Endothelial cell of umbilical vein (primary cell): Measurements from ENCODE around the gene ZNF611. TPM values are rescaled to one million over a fixed set of nuclear protein-coding genes. Genes with fewer than 3 reads are reported as not detected.

Experiments used
- BruUV-seq: library from RNA; stranded (reverse); fragments of 400-500 nt; replicated peaks from 2 replicates; lab custom pipeline; 2021; lab: Mats Ljungman, UMichigan
- CTCF ChIA-PET: fragments of 300-600, 350-600 bp; sonication (Branson Sonifier 250); formaldehyde crosslinking; loops from one replicate; lab custom pipeline; 2021; ENCODE audit warnings: antibody characterized with exemption, inconsistent platforms; lab: Charles Lee
- POLR2A ChIA-PET: fragments of 300-600, 350-600 bp; sonication (Branson Sonifier 250); formaldehyde crosslinking; loops from one replicate; lab custom pipeline; 2021; ENCODE audit warnings: antibody characterized with exemption, inconsistent platforms; lab: Charles Lee
- DNase-seq: peaks from one replicate; pipeline ENCODE4 v3.0.0-alpha.2; 2011; ENCODE audit warnings: low read depth, low spot score
- FAIRE-seq: peaks from 2 replicates; lab custom pipeline; 2011; peaks lifted over from hg19 to GRCh38; lab: Jason Lieb, UNC
- H2AFZ ChIP-seq: 2 replicates; pipeline ENCODE4 v1.6.0; 2012; ENCODE audit warnings: low read depth, low read length, control low read depth, inconsistent platforms
- H3K27ac ChIP-seq: 2 replicates; pipeline ENCODE4 v1.5.1; 2011; ENCODE audit warnings: low read depth, mild to moderate bottlenecking, control low read depth, low read length, moderate library complexity; ENCODE audit not compliant: insufficient read depth
- H3K27me3 ChIP-seq, 2 experiments: 2 replicates each; pipeline versions ENCODE4 v1.6.0 to v1.6.1; 2011; ENCODE audit warnings: low read length in 2 of 2, mixed read lengths in 1 of 2; ENCODE audit not compliant: control insufficient read depth in 2 of 2, insufficient read depth in 2 of 2
- H3K36me3 ChIP-seq, 2 experiments: 2 replicates in 1 of 2; 3 replicates in 1 of 2; pipeline ENCODE4 v1.5.1; 2011; ENCODE audit warnings: low read length in 2 of 2, mild to moderate bottlenecking in 1 of 2, moderate library complexity in 1 of 2; ENCODE audit not compliant: control insufficient read depth in 2 of 2, insufficient read depth in 2 of 2; ENCODE audit errors: extremely low read depth in 1 of 2
- H3K4me1 ChIP-seq: 3 replicates; pipeline ENCODE4 v1.5.1; 2011; ENCODE audit warnings: mild to moderate bottlenecking, low read length; ENCODE audit not compliant: control insufficient read depth, insufficient read depth; ENCODE audit errors: extremely low read depth
- H3K4me2 ChIP-seq: 2 replicates; pipeline ENCODE4 v1.6.1; 2011; ENCODE audit warnings: low read length, control low read depth, mixed read lengths; ENCODE audit not compliant: insufficient read depth
- H3K4me3 ChIP-seq, 3 experiments: fragments of 200-600 bp in 1 of 3; sonication (generic), shearing (Covaris generic) in 1 of 3; replicated peaks in 1 of 3; 2 replicates each; pipeline ENCODE4 v1.5.1; 2011 to 2016; ENCODE audit warnings: control low read depth in 3 of 3, low read length in 3 of 3, mild to moderate bottlenecking in 2 of 3, inconsistent platforms in 1 of 3, low read depth in 1 of 3, moderate library complexity in 1 of 3; ENCODE audit not compliant: insufficient read depth in 1 of 3
- H3K79me2 ChIP-seq: 2 replicates; pipeline ENCODE4 v1.6.0; 2012; ENCODE audit warnings: low read length, inconsistent platforms; ENCODE audit not compliant: control insufficient read depth, insufficient read depth
- H3K9ac ChIP-seq: replicated peaks from 2 replicates; pipeline ENCODE3; 2011; ENCODE audit warnings: low read length, control low read depth; ENCODE audit not compliant: insufficient read depth; ENCODE audit errors: extremely low read depth
- H3K9me1 ChIP-seq: replicated peaks from 3 replicates; pipeline ENCODE4 v1.6.0; 2011; ENCODE audit warnings: mild to moderate bottlenecking, low read length; ENCODE audit not compliant: control insufficient read depth, insufficient read depth; ENCODE audit errors: extremely low read depth
- H3K9me3 ChIP-seq: replicated peaks from 2 replicates; pipeline ENCODE4 v1.5.1; 2012; ENCODE audit warnings: low read length, inconsistent platforms; ENCODE audit not compliant: control insufficient read depth, insufficient read depth
- H4K20me1 ChIP-seq: replicated peaks from 2 replicates; pipeline ENCODE3; 2011; ENCODE audit warnings: mild to moderate bottlenecking, low read length; ENCODE audit not compliant: control insufficient read depth, insufficient read depth; ENCODE audit errors: extremely low read depth
- EZH2 ChIP-seq: IDR thresholded peaks from 2 replicates; pipeline ENCODE4 v1.6.1; 2012; ENCODE audit warnings: borderline replicate concordance, low read depth, mild to moderate bottlenecking, moderate library complexity, low read length, inconsistent platforms; ENCODE audit not compliant: severe bottlenecking
- FOS ChIP-seq: IDR thresholded peaks from 2 replicates; pipeline ENCODE4 v1.6.1; 2011; ENCODE audit warnings: mild to moderate bottlenecking, low read length, moderate library complexity, borderline replicate concordance; ENCODE audit not compliant: insufficient read depth
- GATA2 ChIP-seq: IDR thresholded peaks from 2 replicates; pipeline ENCODE4 v1.7.0; 2011; ENCODE audit warnings: low read depth, mild to moderate bottlenecking, moderate library complexity, mixed read lengths, low read length; ENCODE audit not compliant: insufficient read length, insufficient read depth
- JUN ChIP-seq: IDR thresholded peaks from 2 replicates; pipeline ENCODE4 v1.6.1; 2011; ENCODE audit warnings: borderline replicate concordance, low read depth; ENCODE audit not compliant: insufficient read length, insufficient read depth
- MYC ChIP-seq: IDR thresholded peaks from one replicate; pipeline ENCODE4 v1.6.1; 2011; ENCODE audit warnings: mild to moderate bottlenecking, low read depth, low read length
- POLR2A ChIP-seq: IDR thresholded peaks from 2 replicates; pipeline ENCODE4 v1.6.1; 2012; ENCODE audit warnings: low read depth, mild to moderate bottlenecking, control low read depth, low read length
- POLR2AphosphoS5 ChIP-seq: IDR thresholded peaks from 2 replicates; pipeline ENCODE4 v1.6.1; 2012; ENCODE audit warnings: low read depth, mild to moderate bottlenecking, control low read depth, low read length, moderate library complexity; ENCODE audit not compliant: insufficient read depth
- dilution Hi-C: fragments of 300-500 bp; cut with MboI; formaldehyde crosslinking; loops from one replicate; pipeline ENCODE4 v1.15.0; 2019; ENCODE audit warnings: low sequenced_read_pairs; ENCODE audit not compliant: extremely low pct_ligation_motif_present
- intact Hi-C: fragments of 100-400 bp; cut with micrococcal nuclease; formaldehyde crosslinking; loops from one replicate; pipeline ENCODE4 v1.10.0; 2022
- polyA plus RNA-seq, 4 experiments: library from polyadenylated mRNA; depleted of rRNA in 3 of 4; stranded (reverse) in 3 of 4; unstranded in 1 of 4; fragments of >200 nt; gene quantifications; 2 replicates each; pipeline versions ENCODE4 v1.2.1 to v1.2.3, GENCODE V29; 2011 to 2012; ENCODE audit warnings: missing spikeins in 1 of 4
- total RNA-seq: library from RNA; stranded (reverse); gene quantifications from 2 replicates; pipeline ENCODE4 v1.2.3, GENCODE V29; 2021
- TF ChIP-seq, protein P1 (sequence below): IDR thresholded peaks from 2 replicates; pipeline ENCODE4 v1.6.1; 2011; ENCODE audit not compliant: insufficient read depth, insufficient read length
- TF ChIP-seq, protein P2 (sequence below), 2 donors: IDR thresholded peaks; 1 replicate in 1 of 2; 2 replicates in 1 of 2; pipeline ENCODE4 v1.5.1; 2011; ENCODE audit warnings: low read length in 2 of 2, mild to moderate bottlenecking in 2 of 2, moderate library complexity in 2 of 2, control low read depth in 1 of 2, inconsistent platforms in 1 of 2, low read depth in 1 of 2; ENCODE audit not compliant: insufficient read depth in 1 of 2; ENCODE audit errors: extremely low read depth in 1 of 2

ZNF611 gene
- total and polyA plus RNA-seq, 2 donors (not counting 3 experiments of a cell fraction or from before 2014, with no cell fraction given): 3.1 to 20.0 TPM

DNA sequence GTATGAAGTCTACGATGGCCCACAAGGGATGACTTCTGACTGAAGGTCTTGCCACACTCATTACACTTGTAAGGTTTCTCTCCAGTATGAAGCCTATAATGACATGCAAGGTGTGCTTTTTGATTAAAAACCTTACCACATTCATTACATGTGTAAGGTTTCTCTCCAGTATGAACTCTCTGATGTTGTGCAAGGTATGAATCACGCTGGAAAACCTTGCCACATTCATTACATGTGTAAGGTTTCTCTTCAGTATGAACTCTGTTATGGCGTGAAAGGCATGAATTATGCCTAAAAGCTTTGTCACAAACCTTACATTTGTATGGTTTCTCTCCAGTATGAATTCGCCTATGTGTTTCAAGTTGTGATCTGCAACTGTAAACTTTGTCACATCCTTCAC, 81.7 kb downstream of the ZNF611 start:
- no peak for DNase-seq
- Histone ChIP-seq H3K4me2 (no peak overlapping the region), H3K9ac (no peak overlapping the region), H3K27me3 (no peaks in the 10 kb centered on the region), H3K4me1 (no peaks in the 10 kb centered on the region), H2AFZ (no peak overlapping the region), H3K36me3 (peaks cover 11 to 12% of the 10 kb centered on the region in 2 experiments), H3K79me2 (no peaks in the 10 kb centered on the region), H3K27ac (no peak overlapping the region), H3K4me3 (no peak overlapping the region), H3K9me1 (no peaks in the 10 kb centered on the region), H4K20me1 (no peaks in the 10 kb centered on the region), H3K9me3 (no peaks in the 10 kb centered on the region)
- dilution Hi-C loops (no loop called here), intact Hi-C loops (no loop called here)
- ChIA-PET CTCF (no interaction called here), POLR2A (no interaction called here)
- FAIRE-seq: no peak
- TF ChIP-seq JUN (no peak), FOS (no peak), MYC (no peak), EZH2 (no peak), POLR2A (no peak), POLR2AphosphoS5 (no peak), GATA2 (no peak)
- TF ChIP-seq, protein P1, sequence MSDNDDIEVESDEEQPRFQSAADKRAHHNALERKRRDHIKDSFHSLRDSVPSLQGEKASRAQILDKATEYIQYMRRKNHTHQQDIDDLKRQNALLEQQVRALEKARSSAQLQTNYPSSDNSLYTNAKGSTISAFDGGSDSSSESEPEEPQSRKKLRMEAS: no peak
- TF ChIP-seq, protein P2, sequence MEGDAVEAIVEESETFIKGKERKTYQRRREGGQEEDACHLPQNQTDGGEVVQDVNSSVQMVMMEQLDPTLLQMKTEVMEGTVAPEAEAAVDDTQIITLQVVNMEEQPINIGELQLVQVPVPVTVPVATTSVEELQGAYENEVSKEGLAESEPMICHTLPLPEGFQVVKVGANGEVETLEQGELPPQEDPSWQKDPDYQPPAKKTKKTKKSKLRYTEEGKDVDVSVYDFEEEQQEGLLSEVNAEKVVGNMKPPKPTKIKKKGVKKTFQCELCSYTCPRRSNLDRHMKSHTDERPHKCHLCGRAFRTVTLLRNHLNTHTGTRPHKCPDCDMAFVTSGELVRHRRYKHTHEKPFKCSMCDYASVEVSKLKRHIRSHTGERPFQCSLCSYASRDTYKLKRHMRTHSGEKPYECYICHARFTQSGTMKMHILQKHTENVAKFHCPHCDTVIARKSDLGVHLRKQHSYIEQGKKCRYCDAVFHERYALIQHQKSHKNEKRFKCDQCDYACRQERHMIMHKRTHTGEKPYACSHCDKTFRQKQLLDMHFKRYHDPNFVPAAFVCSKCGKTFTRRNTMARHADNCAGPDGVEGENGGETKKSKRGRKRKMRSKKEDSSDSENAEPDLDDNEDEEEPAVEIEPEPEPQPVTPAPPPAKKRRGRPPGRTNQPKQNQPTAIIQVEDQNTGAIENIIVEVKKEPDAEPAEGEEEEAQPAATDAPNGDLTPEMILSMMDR (IDR thresholded peaks at IDR 0.05; ENCODE audit: extremely low read depth in 1 of 2, insufficient read depth in 1 of 2, low read depth in 1 of 2, low read length in 2 of 2): no peak
- no TSS peak for BruUV-seq

Other genes starting within 250 kb of the ZNF611 start
- 13.6 and 15.2 TPM in 2 replicates for gene ZNF808, start 207.4 kb downstream of the ZNF611 start, total RNA-seq
- 1.8 and 1.9 TPM in 2 replicates for gene ZNF808, start 207.4 kb downstream of the ZNF611 start, polyA plus RNA-seq
- gene ZNF701, start 164.8 kb downstream of the ZNF611 start, total RNA-seq: 12.1 and 12.3 TPM in 2 replicates
- gene ZNF701, start 164.8 kb downstream of the ZNF611 start, polyA plus RNA-seq: 4.4 and 4.7 TPM in 2 replicates
- 39.3 and 41.4 TPM in 2 replicates for gene ZNF83, start 96.7 kb downstream of the ZNF611 start, total RNA-seq
- 29.6 and 32.3 TPM in 2 replicates for gene ZNF83, start 96.7 kb downstream of the ZNF611 start, polyA plus RNA-seq
- 5.2 and 7.9 TPM in 2 replicates for gene ZNF600, start 51.7 kb upstream of the ZNF611 start, total RNA-seq
- 5.8 and 7.2 TPM in 2 replicates for gene ZNF600, start 51.7 kb upstream of the ZNF611 start, polyA plus RNA-seq
- gene ZNF28, start 86.6 kb upstream of the ZNF611 start, total RNA-seq: 14.9 and 18.5 TPM in 2 replicates
- gene ZNF28, start 86.6 kb upstream of the ZNF611 start, polyA plus RNA-seq: 4.2 and 16.9 TPM in 2 replicates
- gene ZNF468, start 122.6 kb upstream of the ZNF611 start, total RNA-seq: 12.6 and 16.3 TPM in 2 replicates
- 6.3 and 7.0 TPM in 2 replicates for gene ZNF468, start 122.6 kb upstream of the ZNF611 start, polyA plus RNA-seq
- gene ZNF320, start 162.6 kb upstream of the ZNF611 start, total RNA-seq: 10.9 and 11.1 TPM in 2 replicates
- gene ZNF320, start 162.6 kb upstream of the ZNF611 start, polyA plus RNA-seq: 7.5 and 7.6 TPM in 2 replicates
- gene ZNF888, start 188.4 kb upstream of the ZNF611 start, total RNA-seq: 2.9 and 3.9 TPM in 2 replicates
- 0.56 and 0.72 TPM in 2 replicates for gene ZNF888, start 188.4 kb upstream of the ZNF611 start, polyA plus RNA-seq
- 4.9 and 5.3 TPM in 2 replicates for gene ZNF816, start 227.8 kb upstream of the ZNF611 start, total RNA-seq
- gene ZNF816, start 227.8 kb upstream of the ZNF611 start, polyA plus RNA-seq: 0.76 and 1.8 TPM in 2 replicates